ENCODE data around the gene DEXI. TPM values are rescaled to one million over a fixed set of nuclear protein-coding genes. Genes with fewer than 3 reads are reported as not detected.
"Not testable (repeated sequence)": the region's sequence is repeated elsewhere in the genome, so short reads cannot be mapped to it uniquely, and the experiment has no call there.

Gene DEXI
- total RNA-seq, 4 donors from 2014 or later: 74.4 to 96.3 (median 85.5) TPM

DNA sequence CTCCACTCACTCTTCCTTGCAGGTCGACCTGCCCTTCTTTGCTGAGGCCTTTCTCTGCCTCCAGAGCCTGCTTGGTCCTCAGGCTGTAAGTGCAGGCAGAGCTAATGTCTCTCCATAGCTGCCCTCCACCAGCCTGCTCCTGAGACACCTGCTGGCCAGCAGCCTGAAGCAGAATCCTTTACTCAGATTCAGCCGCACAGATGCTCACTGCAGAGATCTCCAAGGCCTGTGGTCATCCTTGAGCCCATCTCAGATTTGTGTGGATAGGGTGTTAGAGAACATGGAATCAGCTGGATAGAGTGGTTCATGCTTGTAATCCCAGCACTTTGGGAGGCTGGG, 11.5 kb downstream of the DEXI start:
- Histone ChIP-seq H3K9me3 (no peaks in the 10 kb centered on the region), H3K27me3 (no peaks in the 10 kb centered on the region), H3K4me3 (no peak overlapping the region), H3K4me1 (peaks cover 0 to 34% (median 3%) of the 10 kb centered on the region in 4 donors), H3K27ac (peak overlapping the region in 1 of 4 donors; percentile 3), H3K36me3 (peaks cover 0 to 87% (median 4%) of the 10 kb centered on the region in 3 donors)
- TF ChIP-seq EP300 (IDR thresholded peaks at IDR 0.05) (no peak), POLR2A (IDR thresholded peaks at IDR 0.05) (no peak)
- DNase-seq (ENCODE audit: low spot score in 2 of 2): no peak
- WGBS, 2 donors: 70 to 89% methylated on average over 2 of the region's 2 CpGs

DNA sequence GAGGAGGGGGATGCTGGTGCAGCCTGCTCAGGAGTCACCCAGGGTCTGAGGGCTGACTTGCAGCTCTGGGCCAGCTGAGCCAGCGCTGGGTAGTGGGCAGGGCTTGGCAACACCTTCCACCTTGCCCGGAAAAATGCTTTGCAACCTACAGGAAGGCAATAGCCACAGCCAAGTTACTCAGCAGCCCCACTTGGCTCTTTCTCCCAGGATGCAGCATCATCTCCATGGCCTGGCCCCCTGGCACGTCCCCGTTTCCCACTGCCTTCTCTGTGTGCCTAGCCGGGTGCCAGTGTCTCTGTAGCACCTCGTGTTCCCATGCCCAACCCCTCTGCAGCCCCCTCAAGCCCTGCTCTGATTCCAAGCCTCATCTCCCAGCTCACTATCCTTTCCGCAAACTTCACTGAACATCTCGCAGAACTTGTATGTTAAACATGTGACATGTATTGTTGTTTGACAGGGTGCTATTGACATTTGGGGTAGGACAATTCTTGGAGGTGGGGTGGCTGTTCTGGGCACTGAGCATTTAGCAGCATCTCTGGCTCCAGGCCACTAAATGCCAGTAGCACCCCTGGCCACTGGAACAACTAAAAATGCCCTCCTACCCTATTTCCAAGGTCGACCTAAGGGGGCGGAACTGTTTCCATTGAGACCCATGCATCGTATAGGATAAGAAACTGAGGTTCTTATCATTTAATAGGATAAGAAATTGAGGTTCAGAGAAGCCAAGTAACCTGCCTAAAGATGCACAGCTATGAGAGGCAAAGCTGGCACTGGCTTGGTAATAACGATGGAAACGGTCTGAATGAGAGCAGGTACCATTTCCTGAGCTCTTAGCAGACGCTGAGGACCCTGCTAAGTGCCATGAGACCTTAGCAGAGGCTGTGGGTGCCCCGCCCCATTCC, 12.2 kb downstream of the DEXI start:
- no peak overlapping the region for H3K4me3 ChIP-seq
- peaks cover 0 to 93% (median 4%) of the 10 kb centered on the region in 3 donors for H3K36me3 ChIP-seq
- H3K27ac ChIP-seq: peak overlapping the region in 1 of 4 donors; percentile 28
- H3K27me3 ChIP-seq: no peaks in the 10 kb centered on the region
- DNase-seq (ENCODE audit: low spot score in 2 of 2): no peak
- TF ChIP-seq POLR2A (IDR thresholded peaks at IDR 0.05) (no peak), EP300 (IDR thresholded peaks at IDR 0.05) (no peak)
- TF ChIP-seq, protein P1, sequence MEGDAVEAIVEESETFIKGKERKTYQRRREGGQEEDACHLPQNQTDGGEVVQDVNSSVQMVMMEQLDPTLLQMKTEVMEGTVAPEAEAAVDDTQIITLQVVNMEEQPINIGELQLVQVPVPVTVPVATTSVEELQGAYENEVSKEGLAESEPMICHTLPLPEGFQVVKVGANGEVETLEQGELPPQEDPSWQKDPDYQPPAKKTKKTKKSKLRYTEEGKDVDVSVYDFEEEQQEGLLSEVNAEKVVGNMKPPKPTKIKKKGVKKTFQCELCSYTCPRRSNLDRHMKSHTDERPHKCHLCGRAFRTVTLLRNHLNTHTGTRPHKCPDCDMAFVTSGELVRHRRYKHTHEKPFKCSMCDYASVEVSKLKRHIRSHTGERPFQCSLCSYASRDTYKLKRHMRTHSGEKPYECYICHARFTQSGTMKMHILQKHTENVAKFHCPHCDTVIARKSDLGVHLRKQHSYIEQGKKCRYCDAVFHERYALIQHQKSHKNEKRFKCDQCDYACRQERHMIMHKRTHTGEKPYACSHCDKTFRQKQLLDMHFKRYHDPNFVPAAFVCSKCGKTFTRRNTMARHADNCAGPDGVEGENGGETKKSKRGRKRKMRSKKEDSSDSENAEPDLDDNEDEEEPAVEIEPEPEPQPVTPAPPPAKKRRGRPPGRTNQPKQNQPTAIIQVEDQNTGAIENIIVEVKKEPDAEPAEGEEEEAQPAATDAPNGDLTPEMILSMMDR (IDR thresholded peaks at IDR 0.05): no peak
- peaks cover 0 to 27% (median 0%) of the 10 kb centered on the region in 4 donors for H3K4me1 ChIP-seq
- H3K9me3 ChIP-seq: no peaks in the 10 kb centered on the region
- WGBS, 2 donors: 74 to 79% methylated on average over 14 to 15 of the region's 15 CpGs

DNA sequence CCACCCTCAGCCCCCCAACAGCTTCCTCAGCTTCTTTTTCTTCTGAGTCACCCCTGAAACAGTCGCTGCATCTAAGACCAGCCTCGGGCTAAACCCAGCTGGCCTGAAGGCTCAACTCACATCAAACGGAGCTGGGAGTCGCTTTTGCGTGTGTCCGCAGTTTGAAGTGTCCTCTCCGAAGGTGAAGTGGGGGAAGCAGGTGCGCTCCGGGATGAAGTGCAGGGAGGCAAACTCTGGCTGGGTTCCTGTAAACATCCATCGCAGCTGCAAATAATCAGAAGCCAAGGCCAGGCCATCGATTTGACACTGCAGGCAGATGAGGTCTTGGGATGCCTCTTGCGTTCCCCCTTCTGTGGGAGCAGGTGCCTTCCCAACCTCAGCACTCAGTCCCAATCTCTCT, 13.2 kb downstream of the DEXI start:
- DNase-seq (ENCODE audit: low spot score in 2 of 2); H3K27me3 ChIP-seq; H3K27ac ChIP-seq; H3K9me3 ChIP-seq; H3K4me3 ChIP-seq: not testable (repeated sequence)
- peaks cover 0 to 21% (median 0%) of the 10 kb centered on the region in 4 donors for H3K4me1 ChIP-seq
- peaks cover 0 to 97% (median 4%) of the 10 kb centered on the region in 3 donors for H3K36me3 ChIP-seq
- 84 to 90% methylated on average over 12 of the region's 12 CpGs for WGBS, 2 donors

DNA sequence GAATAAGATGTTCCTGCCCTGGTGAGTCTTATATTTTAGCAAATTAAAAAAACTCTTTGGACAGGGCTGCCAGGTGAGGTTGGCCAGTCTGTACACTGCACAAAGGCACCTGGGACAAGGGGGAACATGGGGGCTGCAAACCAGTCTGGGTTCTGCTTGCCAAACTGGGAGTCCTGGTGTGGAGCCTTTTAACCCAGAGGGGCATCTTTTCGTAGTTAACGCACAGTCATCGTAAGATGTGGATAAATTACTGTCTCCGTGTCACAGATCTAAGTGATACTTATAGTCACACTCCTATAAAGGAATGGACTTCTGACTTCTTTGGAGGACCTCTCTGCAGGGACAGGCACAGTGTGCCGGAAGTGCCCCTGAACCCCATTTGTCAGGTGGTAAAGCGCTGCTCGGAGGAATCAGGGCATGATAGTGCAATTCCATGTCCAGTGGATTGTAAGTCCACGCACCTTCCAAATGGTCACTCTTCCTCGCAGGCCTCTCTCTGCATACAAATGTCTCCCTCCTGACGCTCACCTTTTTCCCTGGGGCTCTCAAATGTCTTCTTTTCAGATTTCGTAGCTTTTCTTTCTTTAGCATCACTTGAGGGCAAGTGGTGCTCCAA, 14.7 kb downstream of the DEXI start:
- no peak for DNase-seq (ENCODE audit: low spot score in 2 of 2)
- WGBS, 2 donors: 92% methylated on average over 11 of the region's 11 CpGs
- Histone ChIP-seq H3K27me3 (no peaks in the 10 kb centered on the region), H3K36me3 (peaks cover 0 to 88% (median 4%) of the 10 kb centered on the region in 3 donors), H3K9me3 (no peaks in the 10 kb centered on the region), H3K4me3 (no peak overlapping the region), H3K4me1 (peaks cover 0 to 27% (median 3%) of the 10 kb centered on the region in 4 donors), H3K27ac (no peak overlapping the region)
- TF ChIP-seq, protein P1 (IDR thresholded peaks at IDR 0.05): no peak
- no peak for TF ChIP-seq POLR2A (IDR thresholded peaks at IDR 0.05)
- no peak for TF ChIP-seq EP300 (IDR thresholded peaks at IDR 0.05)

DNA sequence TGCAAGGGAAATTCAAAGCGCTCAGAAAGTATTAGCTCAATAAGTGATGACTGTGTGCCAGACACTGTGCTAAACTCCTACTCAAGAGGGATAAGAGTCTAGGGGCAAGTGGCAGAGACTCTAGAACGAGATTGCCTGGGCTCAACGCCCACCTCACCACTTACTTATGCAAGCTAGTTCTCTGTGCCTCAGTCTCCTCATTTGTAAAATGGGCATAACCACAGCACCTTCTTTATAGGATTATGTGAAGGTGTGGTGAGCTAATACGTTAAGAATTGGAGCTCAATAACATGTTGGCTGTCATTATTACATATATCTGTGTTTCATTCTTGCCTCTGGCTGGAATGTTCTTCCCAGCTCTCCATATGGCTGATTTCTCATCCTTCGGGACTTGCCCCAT, 15.4 kb downstream of the DEXI start:
- DNase-seq (ENCODE audit: low spot score in 2 of 2): no peak
- no peak overlapping the region for H3K27ac ChIP-seq
- TF ChIP-seq EP300 (IDR thresholded peaks at IDR 0.05): no peak
- TF ChIP-seq, protein P1 (IDR thresholded peaks at IDR 0.05): no peak
- no peak for TF ChIP-seq POLR2A (IDR thresholded peaks at IDR 0.05)
- H3K9me3 ChIP-seq: no peaks in the 10 kb centered on the region
- H3K36me3 ChIP-seq: peaks cover 0 to 82% (median 4%) of the 10 kb centered on the region in 3 donors
- peaks cover 0 to 35% (median 11%) of the 10 kb centered on the region in 4 donors for H3K4me1 ChIP-seq
- WGBS, 2 donors: 91 to 94% methylated on average over 5 of the region's 5 CpGs
- H3K4me3 ChIP-seq: no peak overlapping the region
- no peaks in the 10 kb centered on the region for H3K27me3 ChIP-seq

DNA sequence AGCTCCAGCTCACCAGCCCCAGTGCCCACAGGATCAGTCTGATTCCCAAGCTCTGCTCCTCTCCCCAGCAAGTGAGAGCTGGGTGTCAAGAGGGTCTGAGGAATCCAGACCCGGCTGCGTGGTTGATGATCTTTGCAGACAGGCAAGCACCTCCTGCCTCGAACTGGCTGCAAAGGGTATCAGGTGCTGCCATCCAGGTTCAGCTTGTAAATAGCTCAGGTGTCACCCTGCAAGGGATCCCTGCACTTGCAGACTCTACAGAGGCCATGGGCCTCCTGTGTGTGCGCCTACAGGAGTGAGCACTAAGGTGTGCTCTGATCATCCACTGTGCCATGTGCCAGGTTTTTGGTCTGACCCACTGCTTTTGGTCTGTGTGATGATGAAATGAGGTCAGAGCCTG, 16.2 kb downstream of the DEXI start:
- WGBS, 2 donors: 52 to 100% methylated on average over 1 to 4 of the region's 4 CpGs
- no peak for DNase-seq (ENCODE audit: low spot score in 2 of 2)
- Histone ChIP-seq H3K36me3 (peaks cover 0 to 74% (median 4%) of the 10 kb centered on the region in 3 donors), H3K4me1 (peaks cover 0 to 42% (median 14%) of the 10 kb centered on the region in 4 donors), H3K9me3 (no peaks in the 10 kb centered on the region), H3K4me3 (no peak overlapping the region), H3K27ac (no peak overlapping the region), H3K27me3 (no peaks in the 10 kb centered on the region)
- TF ChIP-seq EP300 (IDR thresholded peaks at IDR 0.05) (no peak), POLR2A (IDR thresholded peaks at IDR 0.05) (no peak)
- TF ChIP-seq, protein P1 (IDR thresholded peaks at IDR 0.05): no peak

DNA sequence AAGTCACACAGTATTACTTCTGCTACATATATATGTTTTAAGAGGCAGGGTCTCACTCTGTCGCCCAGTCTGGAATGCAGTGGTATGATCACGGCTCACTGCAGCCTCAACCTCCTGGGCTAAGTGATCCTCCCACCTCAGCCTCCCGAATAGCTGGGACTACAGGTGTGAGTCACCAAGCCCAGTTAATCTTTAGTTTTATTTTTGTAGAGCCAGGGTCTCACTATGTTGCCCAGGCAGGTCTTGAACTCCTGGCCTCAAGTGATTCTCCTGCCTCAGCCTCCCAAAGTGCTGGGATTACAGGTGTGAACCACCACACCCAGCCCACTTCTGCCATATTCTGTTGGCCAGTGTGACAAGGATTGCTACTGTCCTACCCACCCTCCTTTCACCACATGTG, 17.0 kb downstream of the DEXI start:
- DNase-seq (ENCODE audit: low spot score in 2 of 2); H3K9me3 ChIP-seq; H3K27ac ChIP-seq; H3K27me3 ChIP-seq; H3K4me3 ChIP-seq: not testable (repeated sequence)
- Histone ChIP-seq H3K4me1 (peaks cover 0 to 50% (median 14%) of the 10 kb centered on the region in 4 donors), H3K36me3 (peaks cover 0 to 67% (median 4%) of the 10 kb centered on the region in 3 donors)
- 98 to 100% methylated on average over 3 of the region's 3 CpGs for WGBS, 2 donors
